CD4-positive, alpha-beta T cell treated with Interleukin-21 for 1 hour (primary cell): Measurements from ENCODE around the gene C1orf21.

Experiments
- DNase-seq: peaks from one replicate; pipeline ENCODE4 v3.0.0-alpha.2; 2020

Gene C1orf21

DNA sequence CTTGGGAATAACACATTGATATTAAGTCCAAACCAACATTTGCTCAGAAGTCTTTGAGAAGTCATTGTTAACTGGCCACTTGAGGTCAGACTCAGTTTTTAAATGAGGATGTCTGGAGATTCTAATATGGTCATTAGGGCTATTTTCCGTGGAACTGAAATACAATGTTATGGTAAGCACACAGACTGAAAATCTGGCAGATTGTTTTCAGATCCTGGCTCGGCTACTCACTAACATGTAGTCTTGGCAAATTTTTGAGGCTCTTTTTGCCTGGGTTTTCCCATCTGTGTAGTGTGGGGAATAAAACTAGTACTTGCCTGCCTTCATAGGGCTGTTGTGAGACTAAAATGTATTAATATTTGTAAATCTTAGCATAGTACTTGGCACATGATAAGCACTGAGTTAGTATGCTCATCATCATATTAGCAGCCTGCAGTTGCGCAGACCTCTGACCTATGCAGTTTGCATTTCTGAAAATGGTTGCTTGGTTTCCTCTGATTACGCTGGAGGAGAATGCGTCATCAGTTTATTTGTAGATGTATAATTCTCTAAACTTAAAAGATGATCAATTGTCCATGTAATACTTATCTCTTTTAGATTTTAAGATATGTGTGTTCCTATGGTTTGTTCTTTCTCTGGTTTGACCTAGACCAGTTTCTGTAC is 100.8 kb downstream of the C1orf21 start:
- DNase-seq: no peak

- DNase-seq: no peak
These were observed 103.1 kb downstream of the C1orf21 start for GRCh38 chr1:184489908-184490307.

DNA sequence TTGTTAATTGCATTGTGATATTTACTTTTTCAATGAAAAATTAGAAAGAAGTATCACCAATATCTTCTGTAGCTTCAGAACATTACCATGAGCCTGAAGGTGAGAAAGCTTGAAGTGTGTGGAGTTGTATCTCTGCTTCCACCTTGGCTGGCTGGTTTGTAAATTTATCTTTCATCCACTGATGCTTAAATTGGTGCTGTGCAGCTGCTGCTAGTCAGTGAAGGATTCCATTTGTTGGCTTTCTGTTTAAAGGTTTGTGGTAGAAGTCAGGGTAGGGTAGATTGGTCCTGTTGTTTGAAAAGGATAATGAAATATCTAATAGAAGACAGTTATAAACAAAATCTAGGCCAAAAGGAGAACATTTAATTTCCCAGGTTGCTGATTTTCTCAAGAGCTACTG is 105.7 kb downstream of the C1orf21 start:
- DNase-seq: no peak

DNA sequence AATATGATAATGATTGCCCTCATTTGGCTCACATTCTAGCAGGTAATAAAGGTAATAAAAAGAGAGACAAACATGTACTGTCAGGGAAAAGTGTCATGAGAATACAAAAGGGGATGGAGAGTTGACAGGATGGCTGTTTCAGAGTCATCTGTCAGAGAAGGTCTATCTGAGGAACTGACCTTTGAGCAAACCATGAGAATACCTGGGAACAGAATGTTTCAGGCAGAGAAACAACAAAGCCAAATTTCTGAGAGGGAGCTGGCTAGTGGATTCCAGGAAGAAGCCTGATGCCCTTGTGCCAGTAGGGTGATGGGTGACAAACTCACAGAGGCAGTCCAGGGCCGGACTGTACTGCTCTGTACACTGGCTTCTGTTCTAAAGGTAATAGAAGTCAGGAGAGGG is 107.2 kb downstream of the C1orf21 start:
- no peak for DNase-seq

DNA sequence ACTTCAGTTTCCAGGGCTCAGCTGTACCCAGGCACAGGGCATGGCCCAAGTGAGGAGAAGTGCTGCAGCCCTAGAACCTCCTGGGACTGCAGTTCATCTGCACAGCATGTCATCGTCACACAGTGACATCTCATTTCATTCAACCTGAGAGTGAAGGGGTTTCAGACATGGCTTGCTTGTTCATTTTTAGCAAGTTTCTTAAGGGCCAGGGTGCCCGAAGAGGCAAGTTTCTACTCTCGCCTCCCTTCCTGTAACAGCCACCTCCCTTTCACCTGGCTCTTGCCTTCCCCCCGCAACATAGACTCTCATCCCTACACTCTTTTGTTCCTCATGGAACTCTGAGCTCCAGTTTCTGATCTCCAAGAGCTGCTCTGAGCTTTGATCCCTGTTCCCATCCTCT is 108.1 kb downstream of the C1orf21 start:
- DNase-seq: no peak

DNA sequence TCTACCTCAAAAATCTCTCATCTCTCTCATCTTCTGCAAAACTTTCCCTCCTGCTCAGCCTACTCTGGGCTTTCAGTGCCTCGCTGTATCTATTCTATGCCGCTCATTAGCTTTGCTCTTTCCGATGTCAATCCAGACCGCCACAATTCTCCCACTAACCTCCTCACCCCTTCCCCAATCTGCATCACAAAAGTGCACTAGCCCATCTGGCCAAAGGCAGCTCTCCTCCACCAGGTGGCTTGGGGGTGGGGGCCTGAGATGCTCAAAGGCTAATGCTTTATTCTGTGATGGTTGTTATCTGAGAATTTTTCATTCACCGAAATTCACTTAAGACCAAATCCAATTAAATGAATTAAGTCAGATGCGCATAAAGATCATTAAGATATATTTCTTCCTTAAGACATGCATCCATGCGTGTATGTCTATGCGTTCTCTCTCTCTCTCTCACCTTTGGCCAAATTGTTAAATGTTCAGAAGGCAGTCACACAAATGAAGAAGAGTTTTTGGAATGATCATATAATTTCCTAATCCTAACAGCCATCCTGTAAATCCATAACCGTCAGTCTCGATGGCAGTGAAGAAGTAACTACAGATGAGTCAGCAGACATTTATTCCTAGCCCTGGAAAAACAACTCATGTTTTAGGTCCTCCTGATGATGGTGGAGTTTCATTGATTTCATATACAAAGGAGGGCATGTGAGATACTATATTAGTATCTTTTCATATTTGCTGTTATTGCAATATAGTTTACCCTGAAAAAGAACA is 111.3 kb downstream of the C1orf21 start:
- no peak for DNase-seq

- DNase-seq: no peak
These were observed 112.8 kb downstream of the C1orf21 start for GRCh38 chr1:184499616-184500015.

GRCh38 chr1:184502161-184502560 is 115.3 kb downstream of the C1orf21 start:
- no peak for DNase-seq

GRCh38 chr1:184503221-184503749 is 116.5 kb downstream of the C1orf21 start:
- DNase-seq: no peak

DNA sequence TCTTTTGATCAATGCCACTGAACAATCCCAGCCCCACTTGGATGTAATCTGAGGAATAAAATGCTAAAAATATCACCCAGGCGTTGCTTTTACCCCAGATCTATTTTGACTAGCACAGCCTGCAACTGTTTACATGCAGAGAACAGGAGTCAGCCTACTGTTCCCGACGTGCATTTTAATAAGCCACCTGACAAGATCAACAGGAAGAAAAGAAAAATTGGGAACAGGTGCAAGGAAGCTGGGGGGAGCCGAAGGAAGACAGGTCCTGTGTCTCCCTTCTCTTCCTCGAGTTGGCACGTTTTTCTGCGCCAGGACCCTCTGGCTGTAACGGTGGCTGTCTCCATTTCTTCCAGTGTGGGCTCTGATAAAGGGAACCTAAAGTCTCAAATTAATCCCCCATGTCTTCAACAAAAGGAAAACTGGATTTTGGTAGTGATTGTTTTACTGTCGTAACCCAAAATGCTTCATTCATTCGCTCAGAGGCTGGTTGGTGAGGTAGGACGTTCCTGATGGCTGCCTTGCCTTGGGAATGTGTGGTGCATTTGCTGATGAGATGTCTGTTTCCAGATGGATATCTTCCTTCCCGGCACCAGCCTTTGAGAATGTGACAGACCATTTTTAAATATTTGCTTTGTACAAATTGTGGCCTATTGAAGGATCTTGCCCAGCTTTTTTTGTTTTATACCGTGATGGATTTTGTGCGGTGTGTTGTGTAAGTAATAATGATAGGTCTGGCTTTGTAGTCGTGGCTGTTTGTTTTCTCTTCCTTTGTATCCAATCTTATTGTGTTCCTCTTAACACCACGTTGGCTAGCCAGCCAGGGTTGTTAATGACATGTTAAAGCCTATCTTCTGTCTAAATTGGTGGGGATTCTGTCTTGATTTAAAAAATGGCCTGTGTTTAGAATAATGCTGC is 117.5 kb downstream of the C1orf21 start:
- no peak for DNase-seq

GRCh38 chr1:184504955-184505338 is 118.1 kb downstream of the C1orf21 start:
- DNase-seq: no peak

DNA sequence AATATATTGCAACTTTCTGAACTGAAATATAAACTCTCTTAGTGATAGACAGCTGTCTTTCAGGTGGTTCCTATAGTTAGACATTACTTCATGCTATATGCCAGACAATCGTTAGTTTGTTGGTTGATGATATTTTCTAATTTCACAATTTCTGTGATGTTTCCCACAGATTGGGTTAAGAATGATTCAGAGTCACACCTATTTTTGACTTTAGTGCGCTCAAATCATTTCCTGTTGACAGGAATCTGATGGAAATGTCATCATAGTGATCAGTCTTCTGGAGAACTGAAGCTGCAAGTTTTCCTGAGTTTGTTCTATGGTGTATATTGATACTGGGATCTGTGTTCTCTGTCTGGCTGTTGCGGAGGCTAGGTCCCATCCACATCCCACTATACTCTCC is 119.7 kb downstream of the C1orf21 start:
- DNase-seq: no peak

DNA sequence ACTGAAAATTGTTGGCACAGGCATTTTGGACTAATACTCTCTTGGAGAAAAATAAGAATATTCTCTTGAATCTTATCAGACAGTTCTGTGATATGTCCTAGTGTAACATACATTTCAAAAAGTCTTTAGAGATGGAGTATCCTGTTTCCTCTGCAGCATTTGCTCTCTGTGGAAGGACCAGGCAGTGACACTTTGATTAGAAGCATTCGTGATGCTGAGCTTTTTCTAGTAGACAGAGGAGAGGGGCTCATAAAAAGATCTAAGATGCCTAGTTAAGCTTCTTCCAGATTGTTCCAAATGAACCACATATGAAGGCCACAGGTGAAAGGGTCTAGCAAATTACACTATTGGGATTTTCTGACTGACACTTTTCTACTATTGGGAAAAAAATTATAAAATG is 120.3 kb downstream of the C1orf21 start:
- no peak for DNase-seq

DNA sequence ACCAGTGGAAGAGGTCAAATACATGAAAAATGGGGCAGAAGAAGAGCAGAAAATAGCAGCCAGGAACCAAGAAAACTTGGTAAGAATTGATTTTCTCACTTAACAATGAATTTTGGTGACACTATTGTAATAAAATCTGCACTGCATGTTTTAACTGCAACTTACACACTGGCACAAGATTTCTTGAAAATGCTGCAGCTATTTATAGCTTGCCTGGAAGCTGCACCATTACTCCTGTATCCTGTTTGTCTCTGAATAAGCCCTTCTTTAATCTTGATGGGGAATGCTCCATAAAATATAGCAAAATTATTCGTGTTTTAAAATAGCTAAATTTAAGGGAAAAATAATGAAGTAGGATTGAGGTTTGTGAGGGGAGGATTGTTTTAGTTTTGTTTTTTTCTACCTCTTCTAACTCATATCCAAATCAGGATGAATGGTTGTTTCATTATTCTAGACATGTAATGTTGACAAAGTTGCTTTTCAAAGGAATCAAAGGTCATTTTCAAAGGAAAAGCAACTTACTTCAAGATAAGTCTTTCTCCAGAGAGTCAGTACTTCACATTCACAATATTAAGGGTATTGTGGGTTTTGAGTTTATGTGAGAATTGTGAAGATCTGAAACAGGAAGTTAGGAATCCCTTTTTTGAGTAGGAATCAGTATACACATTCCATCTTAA is 120.9 kb downstream of the C1orf21 start:
- no peak for DNase-seq

- DNase-seq: no peak
These were observed 122.3 kb downstream of the C1orf21 start for GRCh38 chr1:184509105-184509504.

GRCh38 chr1:184510110-184510509 is 123.3 kb downstream of the C1orf21 start:
- no peak for DNase-seq

DNA sequence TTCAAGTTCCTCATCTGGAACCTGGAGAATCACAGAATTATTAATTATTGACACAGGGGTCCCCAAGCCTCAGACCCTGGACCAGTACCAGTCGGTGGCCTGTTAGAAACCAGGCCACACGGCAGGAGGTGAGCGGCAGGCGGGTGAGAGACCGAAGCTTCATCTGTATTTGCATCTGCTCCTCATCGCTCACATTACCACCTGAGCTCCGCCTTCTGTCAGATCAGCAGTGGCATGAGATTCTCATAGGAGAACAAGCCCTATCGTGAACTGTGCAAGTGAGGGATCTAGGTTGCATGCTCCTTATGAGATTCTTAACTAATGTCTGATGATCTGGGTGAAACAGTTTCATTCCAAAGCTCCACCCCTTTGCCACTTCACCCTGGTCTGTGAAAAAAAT is 125.9 kb downstream of the C1orf21 start:
- no peak for DNase-seq

DNA sequence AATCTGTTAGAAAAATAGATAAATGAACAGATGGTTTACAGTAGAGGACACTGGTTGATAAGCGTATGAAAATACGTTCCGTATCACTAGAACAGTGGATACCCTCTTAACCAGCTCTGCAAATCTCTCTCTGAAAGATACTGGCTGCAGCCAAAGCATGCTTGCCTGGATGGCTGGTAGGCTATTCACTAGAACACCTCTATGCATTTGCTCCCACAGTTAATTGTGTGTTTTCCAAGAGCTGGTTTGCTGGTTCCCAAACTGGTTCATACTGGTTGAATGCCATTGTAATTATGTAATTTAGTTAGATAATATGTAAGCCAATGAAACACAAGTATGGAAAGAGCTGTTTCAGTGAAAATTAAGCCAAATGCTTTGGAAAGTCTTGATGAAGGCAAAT is 126.6 kb downstream of the C1orf21 start:
- no peak for DNase-seq

GRCh38 chr1:184513966-184514365 is 127.1 kb downstream of the C1orf21 start:
- DNase-seq: no peak

- no peak for DNase-seq
These were observed 127.6 kb downstream of the C1orf21 start for GRCh38 chr1:184514447-184514846.

DNA sequence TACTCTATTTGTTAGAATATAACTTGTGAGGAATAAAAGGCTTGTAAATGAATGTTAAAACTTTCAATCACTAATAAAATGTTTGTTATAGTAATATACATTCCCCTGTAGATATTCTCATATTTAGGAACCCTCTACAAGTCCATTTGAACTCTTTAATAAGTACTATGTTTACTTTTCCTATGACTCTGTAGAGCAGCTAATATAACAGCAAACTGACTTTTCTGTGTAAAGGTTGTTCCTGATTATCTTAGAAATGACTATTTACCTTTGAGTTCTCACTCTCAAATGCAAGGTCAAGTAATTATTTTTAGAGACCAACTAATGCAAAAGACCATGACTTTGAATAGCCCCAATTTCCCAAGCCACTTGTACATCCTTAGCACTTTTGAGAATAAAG is 130.3 kb downstream of the C1orf21 start:
- no peak for DNase-seq

DNA sequence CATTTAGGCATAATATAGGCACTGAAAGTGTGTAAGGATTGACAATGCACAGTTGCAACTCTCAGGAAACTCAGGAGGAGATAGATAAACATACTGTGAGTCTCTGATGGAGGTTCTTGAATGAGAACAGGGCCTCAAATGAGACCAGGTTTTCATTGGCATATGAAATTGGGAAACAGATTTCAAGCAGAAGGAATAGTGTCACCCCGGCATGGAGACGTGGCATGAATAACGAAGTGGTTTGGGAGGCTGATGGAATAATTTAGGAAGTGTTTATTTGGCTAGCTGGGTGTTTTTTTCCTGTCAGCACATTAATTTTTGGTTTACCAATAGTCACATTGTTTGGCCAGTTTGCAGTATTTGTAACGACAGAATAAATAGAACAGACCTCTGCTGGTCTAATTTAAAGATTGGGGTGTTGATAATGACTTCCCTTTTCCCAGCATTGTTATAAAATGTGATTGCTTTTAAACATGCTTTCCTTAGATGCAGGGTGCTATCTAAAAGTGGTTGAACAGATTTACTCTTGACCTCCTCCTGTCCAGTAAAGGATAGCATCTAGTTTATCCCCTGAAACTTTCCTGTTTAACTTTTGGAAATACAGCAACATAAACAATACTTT is 132.0 kb downstream of the C1orf21 start:
- DNase-seq: no peak
